ENCODE results near the gene DNAH5.

Gene DNAH5

DNA sequence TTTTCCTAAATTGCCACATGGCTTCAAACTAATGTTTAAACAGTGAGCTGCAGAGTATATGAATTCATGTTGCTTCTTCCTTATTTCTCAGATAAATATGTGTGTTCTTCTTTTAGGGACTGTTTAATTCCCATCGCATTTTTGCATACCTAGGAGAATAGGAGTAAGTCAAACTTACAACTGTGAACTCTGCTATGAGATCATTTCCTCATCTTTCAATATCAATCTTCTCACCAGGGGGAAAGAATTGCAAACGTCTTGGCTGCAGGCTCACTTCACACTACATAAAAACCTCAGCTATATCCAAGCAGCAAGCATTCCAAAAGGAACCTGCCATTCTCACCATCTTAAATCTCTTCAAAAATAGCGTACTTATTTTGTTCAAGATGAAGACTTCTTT lies 271.0 kb downstream of the DNAH5 start:
- no peak overlapping the region for H3K27ac ChIP-seq (ENCODE audit: low read depth, low read length, poor library complexity, severe bottlenecking)
- H3K4me2 ChIP-seq (ENCODE audit: low read length): no peak overlapping the region
- H3K36me3 ChIP-seq (ENCODE audit: insufficient read depth, low read length): no peaks in the 10 kb centered on the region
- no peak overlapping the region for H3K9ac ChIP-seq (ENCODE audit: low read length)
- H3K4me3 ChIP-seq (ENCODE audit: low read depth, low read length, poor library complexity, severe bottlenecking): no peak overlapping the region
- no peaks in the 10 kb centered on the region for H4K20me1 ChIP-seq (ENCODE audit: insufficient read depth, low read length)
- no peak for TF ChIP-seq EZH2 (IDR thresholded peaks at IDR 0.05; ENCODE audit: borderline replicate concordance, low read length)
- TF ChIP-seq, protein P1, sequence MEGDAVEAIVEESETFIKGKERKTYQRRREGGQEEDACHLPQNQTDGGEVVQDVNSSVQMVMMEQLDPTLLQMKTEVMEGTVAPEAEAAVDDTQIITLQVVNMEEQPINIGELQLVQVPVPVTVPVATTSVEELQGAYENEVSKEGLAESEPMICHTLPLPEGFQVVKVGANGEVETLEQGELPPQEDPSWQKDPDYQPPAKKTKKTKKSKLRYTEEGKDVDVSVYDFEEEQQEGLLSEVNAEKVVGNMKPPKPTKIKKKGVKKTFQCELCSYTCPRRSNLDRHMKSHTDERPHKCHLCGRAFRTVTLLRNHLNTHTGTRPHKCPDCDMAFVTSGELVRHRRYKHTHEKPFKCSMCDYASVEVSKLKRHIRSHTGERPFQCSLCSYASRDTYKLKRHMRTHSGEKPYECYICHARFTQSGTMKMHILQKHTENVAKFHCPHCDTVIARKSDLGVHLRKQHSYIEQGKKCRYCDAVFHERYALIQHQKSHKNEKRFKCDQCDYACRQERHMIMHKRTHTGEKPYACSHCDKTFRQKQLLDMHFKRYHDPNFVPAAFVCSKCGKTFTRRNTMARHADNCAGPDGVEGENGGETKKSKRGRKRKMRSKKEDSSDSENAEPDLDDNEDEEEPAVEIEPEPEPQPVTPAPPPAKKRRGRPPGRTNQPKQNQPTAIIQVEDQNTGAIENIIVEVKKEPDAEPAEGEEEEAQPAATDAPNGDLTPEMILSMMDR (IDR thresholded peaks at IDR 0.05; ENCODE audit: low read length): no peak
- H3K9me3 ChIP-seq (ENCODE audit: low read length): no peaks in the 10 kb centered on the region
- H3K4me1 ChIP-seq (ENCODE audit: insufficient read depth, low read length, severe bottlenecking): no peaks in the 10 kb centered on the region
- H3K79me2 ChIP-seq (ENCODE audit: insufficient read depth, low read length): no peaks in the 10 kb centered on the region
- H3K27me3 ChIP-seq (ENCODE audit: insufficient read depth, low read length): no peaks in the 10 kb centered on the region
- no peak overlapping the region for H2AFZ ChIP-seq (ENCODE audit: low read length)
- no peaks in the 10 kb centered on the region for H3F3A ChIP-seq (ENCODE audit: insufficient read depth, low read length)
- H3K9me2 ChIP-seq (ENCODE audit: low read depth, low read length): no peaks in the 10 kb centered on the region

DNA sequence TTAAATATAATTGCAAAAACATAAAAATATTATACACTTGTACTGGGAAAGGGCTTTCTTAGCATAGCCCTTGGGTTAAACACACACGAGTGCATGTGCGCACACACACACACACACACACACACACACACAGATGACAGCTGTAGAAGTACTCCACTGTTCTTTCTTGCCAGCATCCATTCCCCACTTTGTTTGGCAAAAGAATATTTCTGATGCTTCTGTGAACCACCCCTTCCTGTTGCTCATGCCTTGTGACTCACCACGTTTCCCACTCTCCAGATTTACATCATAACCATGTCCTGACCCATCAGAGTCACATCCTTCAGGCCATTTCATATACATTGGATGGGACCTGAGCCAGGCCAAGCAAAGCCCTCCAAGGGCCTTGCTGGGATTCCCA lies 280.1 kb downstream of the DNAH5 start:
- Histone ChIP-seq H3K4me2 (ENCODE audit: low read length) (no peak overlapping the region), H4K20me1 (ENCODE audit: insufficient read depth, low read length) (no peaks in the 10 kb centered on the region), H3K79me2 (ENCODE audit: insufficient read depth, low read length) (no peaks in the 10 kb centered on the region), H3K9me3 (ENCODE audit: low read length) (no peaks in the 10 kb centered on the region), H3F3A (ENCODE audit: insufficient read depth, low read length) (no peaks in the 10 kb centered on the region), H3K4me1 (ENCODE audit: insufficient read depth, low read length, severe bottlenecking) (no peaks in the 10 kb centered on the region), H2AFZ (ENCODE audit: low read length) (no peak overlapping the region), H3K4me3 (ENCODE audit: low read depth, low read length, poor library complexity, severe bottlenecking) (no peak overlapping the region), H3K9me2 (ENCODE audit: low read depth, low read length) (no peaks in the 10 kb centered on the region), H3K27ac (ENCODE audit: low read depth, low read length, poor library complexity, severe bottlenecking) (no peak overlapping the region), H3K27me3 (ENCODE audit: insufficient read depth, low read length) (no peaks in the 10 kb centered on the region), H3K36me3 (ENCODE audit: insufficient read depth, low read length) (no peaks in the 10 kb centered on the region), H3K9ac (ENCODE audit: low read length) (no peak overlapping the region)
- TF ChIP-seq, protein P1 (IDR thresholded peaks at IDR 0.05; ENCODE audit: low read length): no peak
- TF ChIP-seq EZH2 (IDR thresholded peaks at IDR 0.05; ENCODE audit: borderline replicate concordance, low read length): no peak

DNA sequence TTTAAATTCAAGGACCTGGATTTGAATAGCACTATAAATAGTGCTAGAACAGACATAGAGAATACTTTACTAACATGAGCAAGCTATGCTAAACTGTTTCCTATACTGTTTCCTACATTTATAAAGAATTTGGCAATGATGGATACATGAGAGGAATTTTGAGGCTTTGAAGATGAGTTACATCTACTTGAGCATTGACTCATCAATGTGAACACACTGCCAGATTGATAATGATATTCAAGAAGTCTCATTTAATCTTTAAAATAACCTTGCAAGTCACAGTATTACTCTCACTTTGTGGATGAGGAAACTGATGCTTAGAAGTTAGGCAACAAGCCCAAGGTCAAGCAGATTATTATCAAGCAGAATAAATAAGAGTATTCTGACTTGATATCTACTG lies 281.9 kb downstream of the DNAH5 start:
- TF ChIP-seq EZH2 (IDR thresholded peaks at IDR 0.05; ENCODE audit: borderline replicate concordance, low read length): no peak
- TF ChIP-seq, protein P1 (IDR thresholded peaks at IDR 0.05; ENCODE audit: low read length): no peak
- Histone ChIP-seq H4K20me1 (ENCODE audit: insufficient read depth, low read length) (no peaks in the 10 kb centered on the region), H3F3A (ENCODE audit: insufficient read depth, low read length) (no peaks in the 10 kb centered on the region), H2AFZ (ENCODE audit: low read length) (no peak overlapping the region), H3K27me3 (ENCODE audit: insufficient read depth, low read length) (no peaks in the 10 kb centered on the region), H3K27ac (ENCODE audit: low read depth, low read length, poor library complexity, severe bottlenecking) (no peak overlapping the region), H3K4me2 (ENCODE audit: low read length) (no peak overlapping the region), H3K4me3 (ENCODE audit: low read depth, low read length, poor library complexity, severe bottlenecking) (no peak overlapping the region), H3K9ac (ENCODE audit: low read length) (no peak overlapping the region), H3K79me2 (ENCODE audit: insufficient read depth, low read length) (no peaks in the 10 kb centered on the region), H3K9me3 (ENCODE audit: low read length) (no peaks in the 10 kb centered on the region), H3K9me2 (ENCODE audit: low read depth, low read length) (no peaks in the 10 kb centered on the region), H3K36me3 (ENCODE audit: insufficient read depth, low read length) (no peaks in the 10 kb centered on the region), H3K4me1 (ENCODE audit: insufficient read depth, low read length, severe bottlenecking) (no peaks in the 10 kb centered on the region)
